Ovary (tissue), 9 donors: ENCODE data around the gene FLNB. TPM values are rescaled to one million over a fixed set of nuclear protein-coding genes. Genes with fewer than 3 reads are reported as not detected.

Experiments used
- DNase-seq, 5 donors: peaks; one replicate each; pipeline ENCODE4 v3.0.0-alpha.2; 2019 to 2020
- H3K27ac ChIP-seq, 2 donors: fragments of 200-600 bp; one replicate each; pipeline versions ENCODE4 v1.5.1 to v1.8.0; 2019 to 2022
- H3K27me3 ChIP-seq: fragments of 200-600 bp; one replicate; pipeline ENCODE4 v1.8.0; 2022
- H3K36me3 ChIP-seq: fragments of 200-600 bp; sonication (generic); one replicate; pipeline ENCODE4 v1.5.1; 2019
- H3K4me1 ChIP-seq: one replicate; pipeline ENCODE4 v1.8.1; 2013; ENCODE audit warnings: mild to moderate bottlenecking, moderate library complexity; ENCODE audit not compliant: insufficient read depth
- H3K4me3 ChIP-seq: fragments of 200-600 bp; sonication (generic); one replicate; pipeline ENCODE4 v1.5.1; 2017
- H3K9me3 ChIP-seq, 2 donors: fragments of 200-600 bp in 1 of 2; sonication (generic) in 1 of 2; one replicate each; pipeline versions ENCODE4 v1.5.1 to v1.8.1; 2013 to 2019; ENCODE audit warnings: mild to moderate bottlenecking in 1 of 2, moderate library complexity in 1 of 2
- CTCF ChIP-seq, 3 donors: fragments of 450-650 bp in 2 of 3; fragments of 200-600 bp in 1 of 3; IDR thresholded peaks; one replicate each; pipeline versions ENCODE4 v1.5.1 to v1.8.0; 2016 to 2022; ENCODE audit warnings: antibody characterized with exemption in 3 of 3, mild to moderate bottlenecking in 1 of 3
- EP300 ChIP-seq: sonication (generic); formaldehyde crosslinking; IDR thresholded peaks from one replicate; pipeline ENCODE4 v1.6.1; 2017; ENCODE audit warnings: antibody characterized with exemption
- POLR2A ChIP-seq: fragments of 450-650 bp; IDR thresholded peaks from one replicate; pipeline ENCODE4 v1.6.1; 2017; ENCODE audit warnings: antibody characterized with exemption, mild to moderate bottlenecking, moderate library complexity
- WGBS, 3 donors: extraction: QIAGEN DNeasy Blood & Tissue Kit in 1 of 3; methylation state at CpG; one replicate each; pipeline versions ENCODE4 v1.1.5 to v1.1.7; 2013 to 2017; 5-methylcytosine and 5-hydroxymethylcytosine counted together
- intact Hi-C, 4 donors: fragments of 100-400 bp; cut with DNase I; formaldehyde crosslinking; loops; one replicate each; pipeline versions ENCODE4 v1.11.0 to v1.15.1; 2022 to 2023
- polyA plus RNA-seq, 2 donors: library from polyadenylated mRNA; stranded (reverse); fragments of 200-250 nt in 1 of 2; fragments of 350-450 nt in 1 of 2; fragmentation: Illumina TruSeq in 1 of 2; extraction: RNeasy Lipid Tissue Mini Kit (QIAGEN cat#74804) in 1 of 2; gene quantifications; one replicate each; pipeline ENCODE4 v1.2.3, GENCODE V29; 2013 to 2014
- total RNA-seq, 7 donors: library from RNA; depleted of rRNA in 2 of 7; stranded (reverse); fragments of >200 nt in 2 of 7; fragmentation: NEBNext Ultra II Directional in 3 of 7; extraction: Animal tissue kit (Norgen Biotek cat#: 25700) in 3 of 7; gene quantifications; one replicate each; pipeline versions ENCODE4 v1.1.0 to v1.2.4, GENCODE V29; 2016 to 2023
- donor health status: DM: no; HTN: no; CAD: no; lungs with moderate emphysema.
- donor health status: DM: no; HTN: no; CAD: no.
- donor health status: Bipolar disorder and iron deficiency.
- donor health status: DM: yes; HTN: yes; CAD: no.
- donor health status: DM: no; HTN: no; CAD: no.
- donor health status: DM: yes; HTN: yes; CAD: no.

The FLNB gene
- total and polyA plus RNA-seq, 9 donors: 51.9 to 190 (median 126) TPM

- H3K27ac ChIP-seq: no peak overlapping the region
- no peak for TF ChIP-seq EP300
- DNase-seq: no peak
Observed at GRCh38 chr3:58092521-58092920, 84.3 kb downstream of the FLNB start.

GRCh38 chr3:58093574-58094195 lies 85.5 kb downstream of the FLNB start:
- Histone ChIP-seq H3K4me3 (no peak overlapping the region), H3K4me1 (no peaks in the 10 kb centered on the region), H3K27ac (no peak overlapping the region), H3K27me3 (no peaks in the 10 kb centered on the region), H3K36me3 (no peaks in the 10 kb centered on the region), H3K9me3 (no peaks in the 10 kb centered on the region)
- TF ChIP-seq EP300: no peak
- TF ChIP-seq CTCF (IDR thresholded peaks at IDR 0.05): no peak
- TF ChIP-seq POLR2A: no peak
- intact Hi-C loops: no loop called here
- 86 to 91% (median 89%) methylated on average over 8 of the region's 8 CpGs for WGBS, 3 donors
- DNase-seq: no peak

More at GRCh38 chr3:58092521-58092920, 84.3 kb downstream of the FLNB start:
- intact Hi-C loops: no loop called here
- no peaks in the 10 kb centered on the region for H3K27me3 ChIP-seq
- 94 to 97% (median 97%) methylated on average over 4 of the region's 4 CpGs for WGBS, 3 donors
- H3K4me3 ChIP-seq: no peak overlapping the region
- H3K4me1 ChIP-seq: no peaks in the 10 kb centered on the region
- no peaks in the 10 kb centered on the region for H3K9me3 ChIP-seq
- H3K36me3 ChIP-seq: no peaks in the 10 kb centered on the region

- no peaks in the 10 kb centered on the region for H3K4me1 ChIP-seq
- TF ChIP-seq EP300 (no peak), CTCF (IDR thresholded peaks at IDR 0.05) (no peak), POLR2A (no peak)
- H3K27me3 ChIP-seq: no peaks in the 10 kb centered on the region
- intact Hi-C loops: no loop called here
- 86 to 98% (median 97%) methylated on average over 8 of the region's 8 CpGs for WGBS, 3 donors
- no peak for DNase-seq
- no peaks in the 10 kb centered on the region for H3K9me3 ChIP-seq
- H3K27ac ChIP-seq: no peak overlapping the region
- H3K4me3 ChIP-seq: no peak overlapping the region
- H3K36me3 ChIP-seq: no peaks in the 10 kb centered on the region
Observed at GRCh38 chr3:58094657-58095056, 86.4 kb downstream of the FLNB start.

- DNase-seq: no peak
- Histone ChIP-seq H3K36me3 (no peaks in the 10 kb centered on the region), H3K9me3 (no peaks in the 10 kb centered on the region), H3K4me3 (no peak overlapping the region), H3K27ac (no peak overlapping the region), H3K4me1 (no peaks in the 10 kb centered on the region), H3K27me3 (no peaks in the 10 kb centered on the region)
- 79 to 92% (median 90%) methylated on average over 6 of the region's 6 CpGs for WGBS, 3 donors
- intact Hi-C loops: no loop called here
- TF ChIP-seq EP300 (no peak), CTCF (IDR thresholded peaks at IDR 0.05) (no peak), POLR2A (no peak)
Observed at GRCh38 chr3:58095603-58096138, 87.4 kb downstream of the FLNB start.

- intact Hi-C loops: no loop called here
- H3K36me3 ChIP-seq: no peaks in the 10 kb centered on the region
- TF ChIP-seq POLR2A: no peak
- no peak for TF ChIP-seq CTCF (IDR thresholded peaks at IDR 0.05)
- TF ChIP-seq EP300: no peak
- peaks cover 6% of the 10 kb centered on the region for H3K4me1 ChIP-seq
- H3K9me3 ChIP-seq: no peaks in the 10 kb centered on the region
- H3K4me3 ChIP-seq: no peak overlapping the region
- no peaks in the 10 kb centered on the region for H3K27me3 ChIP-seq
- no peak for DNase-seq
- no peak overlapping the region for H3K27ac ChIP-seq
- WGBS, 3 donors: 92 to 96% (median 94%) methylated on average over 8 of the region's 8 CpGs
Observed at GRCh38 chr3:58098531-58098930, 90.3 kb downstream of the FLNB start.
